HepG2 (cell line): ENCODE measurements around the gene CCNL1. TPM values are rescaled to one million over a fixed set of nuclear protein-coding genes. Genes with fewer than 3 reads are reported as not detected.
A peak's percentile ranks its signal among the peaks of the same experiment; 100 is the strongest.

Experiments used
- NFE2L2 ChIP-seq: fragments of 150-350 bp; IDR thresholded peaks from 2 replicates; pipeline ENCODE4 v1.6.1; 2014; ENCODE audit warnings: low read length
- NR2F1 ChIP-seq, 2 experiments: fragments of 450-650 bp in 1 of 2; formaldehyde crosslinking in 1 of 2; IDR thresholded peaks; 2 replicates each; pipeline versions ENCODE4 v1.5.0 to v1.6.1; 2016 to 2020; ENCODE audit warnings: mild to moderate bottlenecking in 1 of 2, missing compliant biosample characterization in 1 of 2, missing genetic modification reagents in 1 of 2, moderate library complexity in 1 of 2
- RAD21 ChIP-seq: fragments of 450-650 bp; formaldehyde crosslinking; IDR thresholded peaks from 2 replicates; pipeline ENCODE4 v1.5.0; 2020; ENCODE audit warnings: mild to moderate bottlenecking
- SMARCE1 ChIP-seq: fragments of 450-650 bp; IDR thresholded peaks from 2 replicates; pipeline ENCODE4 v1.6.1; 2017; ENCODE audit warnings: borderline replicate concordance
- TOE1 ChIP-seq: sonication (generic); formaldehyde crosslinking; IDR thresholded peaks from 2 replicates; pipeline ENCODE4 v1.4.0; 2020; ENCODE audit warnings: mild to moderate bottlenecking, missing genetic modification reagents
- ZNF121 ChIP-seq: sonication (generic); formaldehyde crosslinking; IDR thresholded peaks from 2 replicates; pipeline ENCODE4 v1.5.0; 2020; ENCODE audit warnings: mild to moderate bottlenecking, missing genetic modification reagents
- ZNF331 ChIP-seq: sonication (generic); formaldehyde crosslinking; IDR thresholded peaks from 2 replicates; pipeline ENCODE4 v1.4.0; 2020; ENCODE audit warnings: missing genetic modification reagents
- ZNF557 ChIP-seq: sonication (generic); formaldehyde crosslinking; IDR thresholded peaks from 2 replicates; pipeline ENCODE4 v1.4.0; 2020; ENCODE audit warnings: missing genetic modification reagents
- ZNF7 ChIP-seq: IDR thresholded peaks from 2 replicates; pipeline ENCODE4 v1.6.1; 2016; ENCODE audit warnings: missing biosample characterization, missing genetic modification reagents
- ZNF761 ChIP-seq: sonication (generic); formaldehyde crosslinking; conservative IDR thresholded peaks from 2 replicates; pipeline ENCODE4 v1.4.0; 2020; ENCODE audit warnings: mild to moderate bottlenecking, missing genetic modification reagents
- ZNF792 ChIP-seq: IDR thresholded peaks from 2 replicates; pipeline ENCODE4 v1.6.1; 2016
- ZSCAN25 ChIP-seq: sonication (generic); formaldehyde crosslinking; IDR thresholded peaks from 2 replicates; pipeline ENCODE4 v1.8.0; 2022; ENCODE audit warnings: mild to moderate bottlenecking, missing genetic modification reagents
- polyA plus RNA-seq, 8 experiments: library from polyadenylated mRNA; depleted of rRNA in 3 of 8; stranded (reverse) in 7 of 8; unstranded in 1 of 8; fragments of >200 nt; fragmentation: Illumina TruSeq in 4 of 8; extraction: Trizol in 4 of 8; gene quantifications; 2 replicates each; pipeline versions ENCODE4 v1.2.1 to v1.2.3, GENCODE V29; 2011 to 2016; ENCODE audit warnings: low read depth in 4 of 8, missing spikeins in 1 of 8, mixed read lengths in 1 of 8; ENCODE audit not compliant: insufficient read depth in 1 of 8
- total RNA-seq, 5 experiments: library from RNA; depleted of rRNA; stranded (reverse); fragments of >200 nt; fragmentation: Illumina TruSeq; extraction: Trizol; gene quantifications; 2 replicates each; pipeline ENCODE4 v1.2.3, GENCODE V29; 2016; ENCODE audit warnings: low read depth in 1 of 5
- TF ChIP-seq, protein P1 (sequence below): sonication (generic); formaldehyde crosslinking; IDR thresholded peaks from 2 replicates; pipeline ENCODE4 v1.8.0; 2022; ENCODE audit warnings: low read depth, missing genetic modification reagents
- TF ChIP-seq, protein P2 (sequence below): sonication (generic); formaldehyde crosslinking; IDR thresholded peaks from 2 replicates; pipeline ENCODE4 v1.4.0; 2020; ENCODE audit warnings: mild to moderate bottlenecking, missing genetic modification reagents, borderline replicate concordance
- TF ChIP-seq, protein P3 (sequence below): IDR thresholded peaks from 2 replicates; pipeline ENCODE4 v1.6.1; 2016; ENCODE audit warnings: low read depth, control low read depth
- TF ChIP-seq, protein P4 (sequence below): IDR thresholded peaks from 2 replicates; pipeline ENCODE4 v1.6.1; 2016
- TF ChIP-seq, protein P5 (sequence below): sonication (generic); formaldehyde crosslinking; IDR thresholded peaks from 2 replicates; pipeline ENCODE4 v1.8.1; 2022; ENCODE audit warnings: mild to moderate bottlenecking, missing genetic modification reagents
- TF ChIP-seq, protein P6 (sequence below): IDR thresholded peaks from 2 replicates; pipeline ENCODE4 v1.6.1; 2016; ENCODE audit warnings: missing biosample characterization, missing genetic modification reagents, low read depth
- TF ChIP-seq, protein P7 (sequence below): sonication (generic); formaldehyde crosslinking; IDR thresholded peaks from 2 replicates; pipeline ENCODE4 v1.8.0; 2022; ENCODE audit warnings: missing genetic modification reagents, mild to moderate bottlenecking, moderate library complexity, borderline replicate concordance

The CCNL1 gene
- total and polyA plus RNA-seq, 2 of the 13 experiments (the other 11 are each of a cell fraction or from before 2014, with no cell fraction given): 151 to 303 TPM

DNA sequence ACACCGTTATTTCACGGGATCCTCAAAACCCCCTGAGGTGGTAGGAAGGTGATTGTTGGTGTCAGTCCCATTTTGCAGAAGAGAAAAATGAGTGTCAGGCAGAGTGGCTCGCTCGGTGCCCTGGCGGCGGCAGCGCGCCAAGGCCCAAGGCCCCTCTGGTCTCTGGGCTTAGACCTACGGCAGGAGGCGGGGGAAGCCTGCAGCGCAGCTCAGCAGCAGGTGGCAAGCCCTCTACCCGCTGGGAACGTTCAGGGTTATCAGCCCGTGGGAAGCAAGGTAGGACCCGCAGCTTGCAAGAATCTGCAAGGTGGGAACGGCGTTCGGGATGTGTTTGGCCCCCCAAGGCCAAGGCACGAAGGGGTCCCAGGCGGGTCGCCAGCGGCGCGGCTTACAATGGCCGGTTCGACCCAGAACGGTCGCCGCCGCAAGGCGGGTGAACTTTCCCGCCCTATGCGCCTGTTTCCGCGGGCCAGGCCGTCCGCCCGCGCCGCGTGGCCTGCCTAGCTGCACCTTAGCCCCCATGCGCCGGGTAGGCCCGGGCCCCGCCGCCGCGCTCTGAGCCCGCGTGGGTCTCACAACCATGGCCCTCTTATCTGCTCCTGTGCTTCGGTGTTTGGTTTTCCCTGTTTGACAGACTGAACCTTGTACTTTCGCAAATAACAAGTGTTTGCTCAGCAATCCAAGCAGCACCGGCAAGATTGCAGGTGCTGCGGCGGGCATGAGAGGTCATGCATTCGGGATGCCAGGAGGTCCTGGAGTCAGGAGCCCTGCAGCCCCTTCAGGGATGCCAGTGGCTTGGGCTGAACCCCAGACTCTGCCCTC, 39.7 kb downstream of the CCNL1 start (continued):
- TF ChIP-seq ZNF761 (CRISPR knock-in tag): peak; percentile 95
- peak; percentile 56 for TF ChIP-seq ZNF7 (CRISPR knock-in tag)
- TF ChIP-seq ZNF121 (CRISPR knock-in tag): peak; percentile 100
- no peak for TF ChIP-seq NFE2L2
- TF ChIP-seq, protein P1, sequence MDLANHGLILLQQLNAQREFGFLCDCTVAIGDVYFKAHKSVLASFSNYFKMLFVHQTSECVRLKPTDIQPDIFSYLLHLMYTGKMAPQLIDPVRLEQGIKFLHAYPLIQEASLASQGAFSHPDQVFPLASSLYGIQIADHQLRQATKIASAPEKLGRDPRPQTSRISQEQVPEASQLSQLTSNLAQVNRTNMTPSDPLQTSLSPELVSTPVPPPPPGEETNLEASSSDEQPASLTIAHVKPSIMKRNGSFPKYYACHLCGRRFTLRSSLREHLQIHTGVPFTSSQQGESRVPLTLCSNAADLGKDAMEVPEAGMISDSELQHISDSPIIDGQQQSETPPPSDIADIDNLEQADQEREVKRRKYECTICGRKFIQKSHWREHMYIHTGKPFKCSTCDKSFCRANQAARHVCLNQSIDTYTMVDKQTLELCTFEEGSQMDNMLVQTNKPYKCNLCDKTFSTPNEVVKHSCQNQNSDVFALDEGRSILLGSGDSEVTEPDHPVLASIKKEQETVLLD (CRISPR knock-in tag): peak; percentile 68; the same call in 1 of the 2 replicates
- TF ChIP-seq, protein P2, sequence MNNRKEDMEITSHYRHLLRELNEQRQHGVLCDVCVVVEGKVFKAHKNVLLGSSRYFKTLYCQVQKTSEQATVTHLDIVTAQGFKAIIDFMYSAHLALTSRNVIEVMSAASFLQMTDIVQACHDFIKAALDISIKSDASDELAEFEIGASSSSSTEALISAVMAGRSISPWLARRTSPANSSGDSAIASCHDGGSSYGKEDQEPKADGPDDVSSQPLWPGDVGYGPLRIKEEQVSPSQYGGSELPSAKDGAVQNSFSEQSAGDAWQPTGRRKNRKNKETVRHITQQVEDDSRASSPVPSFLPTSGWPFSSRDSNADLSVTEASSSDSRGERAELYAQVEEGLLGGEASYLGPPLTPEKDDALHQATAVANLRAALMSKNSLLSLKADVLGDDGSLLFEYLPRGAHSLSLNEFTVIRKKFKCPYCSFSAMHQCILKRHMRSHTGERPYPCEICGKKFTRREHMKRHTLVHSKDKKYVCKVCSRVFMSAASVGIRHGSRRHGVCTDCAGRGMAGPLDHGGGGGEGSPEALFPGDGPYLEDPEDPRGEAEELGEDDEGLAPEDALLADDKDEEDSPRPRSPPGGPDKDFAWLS (CRISPR knock-in tag): 0 out of 2 replicates have a peak, but pooled peaks have one; percentile 64
- TF ChIP-seq, protein P3, sequence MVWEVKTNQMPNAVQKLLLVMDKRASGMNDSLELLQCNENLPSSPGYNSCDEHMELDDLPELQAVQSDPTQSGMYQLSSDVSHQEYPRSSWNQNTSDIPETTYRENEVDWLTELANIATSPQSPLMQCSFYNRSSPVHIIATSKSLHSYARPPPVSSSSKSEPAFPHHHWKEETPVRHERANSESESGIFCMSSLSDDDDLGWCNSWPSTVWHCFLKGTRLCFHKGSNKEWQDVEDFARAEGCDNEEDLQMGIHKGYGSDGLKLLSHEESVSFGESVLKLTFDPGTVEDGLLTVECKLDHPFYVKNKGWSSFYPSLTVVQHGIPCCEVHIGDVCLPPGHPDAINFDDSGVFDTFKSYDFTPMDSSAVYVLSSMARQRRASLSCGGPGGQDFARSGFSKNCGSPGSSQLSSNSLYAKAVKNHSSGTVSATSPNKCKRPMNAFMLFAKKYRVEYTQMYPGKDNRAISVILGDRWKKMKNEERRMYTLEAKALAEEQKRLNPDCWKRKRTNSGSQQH: no peak; the same call in 1 of the 2 replicates
- TF ChIP-seq, protein P4, sequence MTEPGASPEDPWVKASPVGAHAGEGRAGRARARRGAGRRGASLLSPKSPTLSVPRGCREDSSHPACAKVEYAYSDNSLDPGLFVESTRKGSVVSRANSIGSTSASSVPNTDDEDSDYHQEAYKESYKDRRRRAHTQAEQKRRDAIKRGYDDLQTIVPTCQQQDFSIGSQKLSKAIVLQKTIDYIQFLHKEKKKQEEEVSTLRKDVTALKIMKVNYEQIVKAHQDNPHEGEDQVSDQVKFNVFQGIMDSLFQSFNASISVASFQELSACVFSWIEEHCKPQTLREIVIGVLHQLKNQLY: peak; percentile 94
- peak; percentile 94 for TF ChIP-seq ZNF331 (CRISPR knock-in tag)
- TF ChIP-seq TOE1 (CRISPR knock-in tag): peak; percentile 83; the same call in 1 of the 2 replicates
- peak; percentile 81 to 85 for TF ChIP-seq NR2F1 (CRISPR knock-in tag; IDR thresholded peaks at IDR 0.05)
- TF ChIP-seq RAD21 (CRISPR knock-in tag): 0 out of 2 replicates have a peak, but pooled peaks have one; percentile 60
- TF ChIP-seq ZNF557 (CRISPR knock-in tag): no peak
- TF ChIP-seq ZSCAN25 (CRISPR knock-in tag): peak; percentile 40; the same call in 1 of the 2 replicates
- TF ChIP-seq, protein P5, sequence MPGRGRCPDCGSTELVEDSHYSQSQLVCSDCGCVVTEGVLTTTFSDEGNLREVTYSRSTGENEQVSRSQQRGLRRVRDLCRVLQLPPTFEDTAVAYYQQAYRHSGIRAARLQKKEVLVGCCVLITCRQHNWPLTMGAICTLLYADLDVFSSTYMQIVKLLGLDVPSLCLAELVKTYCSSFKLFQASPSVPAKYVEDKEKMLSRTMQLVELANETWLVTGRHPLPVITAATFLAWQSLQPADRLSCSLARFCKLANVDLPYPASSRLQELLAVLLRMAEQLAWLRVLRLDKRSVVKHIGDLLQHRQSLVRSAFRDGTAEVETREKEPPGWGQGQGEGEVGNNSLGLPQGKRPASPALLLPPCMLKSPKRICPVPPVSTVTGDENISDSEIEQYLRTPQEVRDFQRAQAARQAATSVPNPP (CRISPR knock-in tag): peak; percentile 98
- TF ChIP-seq ZNF792 (CRISPR knock-in tag): peak; percentile 93
- TF ChIP-seq, protein P6, sequence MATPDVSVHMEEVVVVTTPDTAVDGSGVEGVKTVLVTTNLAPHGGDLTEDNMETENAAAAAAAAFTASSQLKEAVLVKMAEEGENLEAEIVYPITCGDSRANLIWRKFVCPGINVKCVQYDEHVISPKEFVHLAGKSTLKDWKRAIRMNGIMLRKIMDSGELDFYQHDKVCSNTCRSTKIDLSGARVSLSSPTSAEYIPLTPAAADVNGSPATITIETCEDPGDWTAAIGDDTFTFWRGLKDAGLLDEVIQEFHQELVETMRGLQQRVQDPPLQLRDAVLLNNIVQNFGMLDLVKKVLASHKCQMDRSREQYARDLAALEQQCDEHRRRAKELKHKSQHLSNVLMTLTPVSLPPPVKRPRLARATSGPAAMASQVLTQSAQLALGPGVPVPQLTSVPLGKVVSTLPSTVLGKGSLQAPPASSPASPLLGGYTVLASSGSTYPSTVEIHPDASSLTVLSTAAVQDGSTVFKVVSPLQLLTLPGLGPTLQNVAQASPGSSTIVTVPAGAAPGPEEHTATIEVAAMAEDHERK: no peak
- no peak for TF ChIP-seq SMARCE1
- TF ChIP-seq, protein P7, sequence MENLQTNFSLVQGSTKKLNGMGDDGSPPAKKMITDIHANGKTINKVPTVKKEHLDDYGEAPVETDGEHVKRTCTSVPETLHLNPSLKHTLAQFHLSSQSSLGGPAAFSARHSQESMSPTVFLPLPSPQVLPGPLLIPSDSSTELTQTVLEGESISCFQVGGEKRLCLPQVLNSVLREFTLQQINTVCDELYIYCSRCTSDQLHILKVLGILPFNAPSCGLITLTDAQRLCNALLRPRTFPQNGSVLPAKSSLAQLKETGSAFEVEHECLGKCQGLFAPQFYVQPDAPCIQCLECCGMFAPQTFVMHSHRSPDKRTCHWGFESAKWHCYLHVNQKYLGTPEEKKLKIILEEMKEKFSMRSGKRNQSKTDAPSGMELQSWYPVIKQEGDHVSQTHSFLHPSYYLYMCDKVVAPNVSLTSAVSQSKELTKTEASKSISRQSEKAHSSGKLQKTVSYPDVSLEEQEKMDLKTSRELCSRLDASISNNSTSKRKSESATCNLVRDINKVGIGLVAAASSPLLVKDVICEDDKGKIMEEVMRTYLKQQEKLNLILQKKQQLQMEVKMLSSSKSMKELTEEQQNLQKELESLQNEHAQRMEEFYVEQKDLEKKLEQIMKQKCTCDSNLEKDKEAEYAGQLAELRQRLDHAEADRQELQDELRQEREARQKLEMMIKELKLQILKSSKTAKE (CRISPR knock-in tag): peak; percentile 95
